A549 (cell line): ENCODE results near the gene ARHGAP26. TPM values are rescaled to one million over a fixed set of nuclear protein-coding genes. Genes with fewer than 3 reads are reported as not detected.

ENCODE experiments used
- ATAC-seq, 2 experiments: fragments of 200-7000 bp in 1 of 2; fragments of >200 bp in 1 of 2; cut with Nextera tagmentation in 1 of 2; cut with Tn5 transposase in 1 of 2; 3 replicates each; pipeline versions ENCODE4 v1.8.0 to v1.9.1; 2018 to 2020; ENCODE audit warnings: mild to moderate bottlenecking in 1 of 2, moderate library complexity in 1 of 2
- CTCF ChIA-PET: fragments of 300-600 bp; sonication (Branson Sonifier 250); formaldehyde crosslinking; extraction: SDS; loops from one replicate; lab custom pipeline; 2021; ENCODE audit warnings: antibody characterized with exemption, inconsistent platforms; lab: Yijun Ruan, JAX
- POLR2A ChIA-PET: fragments of 350-600 bp; formaldehyde crosslinking; extraction: SDS; loops from one replicate; lab custom pipeline; 2021; ENCODE audit warnings: antibody characterized with exemption, inconsistent platforms; lab: Yijun Ruan, JAX
- DNase-seq, 2 experiments: peaks; one replicate each; pipeline versions ENCODE4 v3.0.0 to v3.0.0-alpha.2; 2011 to 2016; ENCODE audit warnings: low read depth in 1 of 2, low spot score in 1 of 2
- FAIRE-seq: peaks from 2 replicates; lab custom pipeline; 2011; peaks lifted over from hg19 to GRCh38; lab: Jason Lieb, UNC
- H3K27ac ChIP-seq, 2 experiments: fragments of >200 bp; sonication (Bioruptor Twin); formaldehyde crosslinking; 3 replicates each; pipeline ENCODE4 v1.5.1; 2016 to 2017
- H3K4me1 ChIP-seq: fragments of >200 bp; sonication (Bioruptor Twin); formaldehyde crosslinking; 3 replicates; pipeline ENCODE4 v1.6.1; 2016
- H3K4me2 ChIP-seq: fragments of >200 bp; sonication (Bioruptor Twin); formaldehyde crosslinking; 3 replicates; pipeline ENCODE4 v1.6.1; 2016
- H3K4me3 ChIP-seq: fragments of >200 bp; sonication (Bioruptor Twin); formaldehyde crosslinking; 3 replicates; pipeline ENCODE4 v1.5.1; 2016
- H3K9me3 ChIP-seq: fragments of >200 bp; sonication (Bioruptor Twin); formaldehyde crosslinking; 3 replicates; pipeline ENCODE4 v1.6.1; 2016
- ATOH8 ChIP-seq: fragments of 250-450 bp; sonication (Bioruptor Pico); IDR thresholded peaks from 2 replicates; pipeline ENCODE4 v1.5.0; 2020; ENCODE audit warnings: low read depth, mild to moderate bottlenecking, moderate library complexity
- CBX2 ChIP-seq: fragments of 200-600 bp; sonication (generic); IDR thresholded peaks from 2 replicates; pipeline ENCODE4 v1.6.1; 2016; ENCODE audit warnings: low read depth, mild to moderate bottlenecking, borderline replicate concordance
- CTCF ChIP-seq: fragments of >200 bp; sonication (Bioruptor Twin); formaldehyde crosslinking; IDR thresholded peaks from 3 replicates; pipeline ENCODE4 v1.5.1; 2016
- EHF ChIP-seq: fragments of 250-450 bp; sonication (Bioruptor Pico); IDR thresholded peaks from 2 replicates; pipeline ENCODE4 v1.5.0; 2020; ENCODE audit warnings: mild to moderate bottlenecking
- EHMT2 ChIP-seq: fragments of 200-600 bp; sonication (generic); IDR thresholded peaks from 2 replicates; pipeline ENCODE4 v1.6.1; 2016; ENCODE audit warnings: antibody characterized with exemption, low read depth, mild to moderate bottlenecking, moderate library complexity
- ELK1 ChIP-seq: fragments of 150-350 bp; IDR thresholded peaks from 2 replicates; pipeline ENCODE4 v1.6.1; 2014; ENCODE audit warnings: low read depth, mild to moderate bottlenecking, low read length
- EP300 ChIP-seq, 2 experiments: fragments of >200 bp; sonication (Bioruptor Twin); formaldehyde crosslinking; IDR thresholded peaks; 2 replicates in 1 of 2; 3 replicates in 1 of 2; pipeline ENCODE4 v1.6.1; 2016 to 2017
- FOSB ChIP-seq: fragments of 250-450 bp; sonication (Bioruptor Pico); IDR thresholded peaks from 2 replicates; pipeline ENCODE4 v1.5.0; 2020; ENCODE audit warnings: mild to moderate bottlenecking, moderate library complexity
- FOSL2 ChIP-seq, 2 experiments: fragments of 450-650 bp in 1 of 2; fragments of >200 bp in 1 of 2; sonication (Bioruptor Twin) in 1 of 2; formaldehyde crosslinking; IDR thresholded peaks; 2 replicates each; pipeline versions ENCODE4 v1.5.0 to v1.6.1; 2016 to 2020; ENCODE audit warnings: mild to moderate bottlenecking in 1 of 2, moderate library complexity in 1 of 2
- FOXS1 ChIP-seq: fragments of 250-450 bp; sonication (Bioruptor Pico); IDR thresholded peaks from 2 replicates; pipeline ENCODE4 v1.5.0; 2020; ENCODE audit warnings: mild to moderate bottlenecking, moderate library complexity
- HDAC2 ChIP-seq: fragments of 200-600 bp; sonication (generic); IDR thresholded peaks from 2 replicates; pipeline ENCODE4 v1.6.1; 2016
- HOXB13 ChIP-seq: fragments of 250-450 bp; sonication (Bioruptor Pico); IDR thresholded peaks from 2 replicates; pipeline ENCODE4 v1.5.0; 2020; ENCODE audit warnings: low read depth, mild to moderate bottlenecking, moderate library complexity
- JUNB ChIP-seq: fragments of >200 bp; sonication (Bioruptor Twin); formaldehyde crosslinking; IDR thresholded peaks from 2 replicates; pipeline ENCODE4 v1.6.1; 2016
- KDM5A ChIP-seq: fragments of 200-600 bp; sonication (generic); IDR thresholded peaks from 2 replicates; pipeline ENCODE4 v1.6.1; 2016; ENCODE audit warnings: antibody characterized with exemption, mild to moderate bottlenecking
- MAFK ChIP-seq: fragments of 450-650 bp; IDR thresholded peaks from 2 replicates; pipeline ENCODE4 v1.6.1; 2014; ENCODE audit not compliant: partially characterized antibody
- MAZ ChIP-seq: fragments of 150-350 bp; IDR thresholded peaks from 2 replicates; pipeline ENCODE4 v1.6.1; 2014; ENCODE audit warnings: antibody characterized with exemption, low read depth, low read length, borderline replicate concordance
- NFE2L2 ChIP-seq: fragments of 150-350 bp; conservative IDR thresholded peaks from 2 replicates; pipeline ENCODE4 v1.6.1; 2014; ENCODE audit warnings: low read length
- PBX3 ChIP-seq: IDR thresholded peaks from 2 replicates; pipeline ENCODE4 v1.6.1; 2012
- PHF8 ChIP-seq: fragments of 200-600 bp; sonication (generic); IDR thresholded peaks from 2 replicates; pipeline ENCODE4 v1.6.1; 2016; ENCODE audit warnings: low read depth, mild to moderate bottlenecking, antibody characterized with exemption, moderate library complexity, borderline replicate concordance
- RFX5 ChIP-seq: fragments of 450-650 bp; IDR thresholded peaks from 2 replicates; pipeline ENCODE4 v1.7.1; 2014; ENCODE audit warnings: antibody characterized with exemption, mild to moderate bottlenecking, moderate library complexity
- SMC3 ChIP-seq: fragments of >200 bp; sonication (Bioruptor Twin); formaldehyde crosslinking; IDR thresholded peaks from 3 replicates; pipeline ENCODE4 v1.6.1; 2018; ENCODE audit warnings: inconsistent platforms
- ZFP36 ChIP-seq: fragments of 450-650 bp; IDR thresholded peaks from 2 replicates; pipeline ENCODE4 v1.6.1; 2014; ENCODE audit warnings: borderline replicate concordance; ENCODE audit not compliant: partially characterized antibody
- WGBS: methylation state at CpG from one replicate; pipeline ENCODE4 v1.1.6; 2017; ENCODE audit errors: missing lambda C conversion rate; 5-methylcytosine and 5-hydroxymethylcytosine counted together
- polyA plus RNA-seq, 4 experiments: library from polyadenylated mRNA; depleted of rRNA in 3 of 4; stranded (reverse); fragments of >200 nt; fragmentation: RNase III in 1 of 4; extraction: RNeasy Plus Mini Kit Qiagen cat#74134 plus additional on column Dnase treatment in 1 of 4; gene quantifications; 2 replicates in 3 of 4; 3 replicates in 1 of 4; pipeline ENCODE4 v1.2.3, GENCODE V29; 2011 to 2017

Gene ARHGAP26
- polyA plus RNA-seq, 2 of the 4 experiments (the other 2 are of a cell fraction), result 6.6 to 19.1 TPM

- no peak for ATAC-seq
- Histone ChIP-seq H3K4me3 (no peak overlapping the region), H3K27ac (0 out of 6 replicates have a peak overlapping the region, but pooled peaks of 1 of the 2 experiments have one; percentile 1), H3K4me2 (no peak overlapping the region), H3K9me3 (no peaks in the 10 kb centered on the region), H3K4me1 (peaks cover 37% of the 10 kb centered on the region)
- WGBS, result 88% methylated on average over 3 of the region's 3 CpGs
- no peak for DNase-seq
- ChIA-PET CTCF (no interaction called here), POLR2A (no interaction called here)
- no peak for TF ChIP-seq MAZ
- no peak for TF ChIP-seq FOSB (CRISPR knock-in tag)
- no peak for TF ChIP-seq FOXS1 (CRISPR knock-in tag)
- no peak for TF ChIP-seq EHF (CRISPR knock-in tag)
- TF ChIP-seq EHMT2, result no peak
- no peak for TF ChIP-seq ELK1
- TF ChIP-seq CTCF, result no peak
- TF ChIP-seq MAFK, result no peak
- FAIRE-seq, result no peak
These were observed 405.9 kb downstream of the ARHGAP26 start for GRCh38 chr5:143176048-143176447.

GRCh38 chr5:143177263-143177983, 407.2 kb downstream of the ARHGAP26 start:
- TF ChIP-seq JUNB, result peak; percentile 51; the same call in 1 of the 2 replicates
- TF ChIP-seq MAFK, result no peak
- peak; percentile 62; the same call in 1 of the 2 replicates for TF ChIP-seq RFX5
- no peak for TF ChIP-seq ELK1
- TF ChIP-seq EP300 (IDR thresholded peaks at IDR 0.05), result peak in 1 of 2 experiments; percentile 35; a peak in 1 of 5 replicates
- TF ChIP-seq FOSL2 (IDR thresholded peaks at IDR 0.05), result 0 out of 2 replicates have a peak, but pooled peaks have one; percentile 26
- peak; percentile 74 for TF ChIP-seq FOSL2 (CRISPR knock-in tag; IDR thresholded peaks at IDR 0.05)
- TF ChIP-seq HDAC2, result no peak
- FAIRE-seq (no peak), ATAC-seq (peak; percentile 90 to 92), DNase-seq (peak; percentile 23 to 76)
- POLR2A ChIA-PET, result interaction anchor here (0.6 to 1.2 kb wide), 3 partner anchors 9 to 104 kb away, joined by 3 to 5 read pairs (median 3); no protein-coding TSS in a partner anchor
- WGBS, result 65% methylated on average over 9 of the region's 9 CpGs
- H3K4me1 ChIP-seq, result peaks cover 39% of the 10 kb centered on the region
- peak overlapping the region; percentile 46 to 59; a peak in 3 of 6 replicates for H3K27ac ChIP-seq
- H3K4me3 ChIP-seq, result no peak overlapping the region
- CTCF ChIA-PET, result interaction anchor here (0.6 to 2.0 kb wide), 6 partner anchors 8 to 174 kb away, joined by 3 to 8 read pairs (median 4); no protein-coding TSS in a partner anchor
- H3K9me3 ChIP-seq, result no peaks in the 10 kb centered on the region
- H3K4me2 ChIP-seq, result peak overlapping the region; percentile 31

GRCh38 chr5:143179126-143179740, 409.1 kb downstream of the ARHGAP26 start:
- CTCF ChIA-PET, result interaction anchor here (0.6 to 1.5 kb wide), 3 partner anchors 16 to 224 kb away, joined by 3 read pairs; no protein-coding TSS in a partner anchor
- H3K27ac ChIP-seq, result peak overlapping the region in 1 of 2 experiments; percentile 22; a peak in 2 of 6 replicates
- no peak for FAIRE-seq
- ATAC-seq, result no peak
- H3K4me2 ChIP-seq, result no peak overlapping the region
- TF ChIP-seq KDM5A, result no peak
- no peak for TF ChIP-seq NFE2L2
- TF ChIP-seq ATOH8 (CRISPR knock-in tag), result no peak
- no peak for TF ChIP-seq SMC3
- TF ChIP-seq PBX3, result no peak
- no peak for TF ChIP-seq ZFP36
- TF ChIP-seq HOXB13 (CRISPR knock-in tag), result no peak
- no peak for TF ChIP-seq RFX5
- TF ChIP-seq PHF8, result no peak
- no peak for TF ChIP-seq FOXS1 (CRISPR knock-in tag)
- no peak for TF ChIP-seq CBX2
- TF ChIP-seq, all 56 proteins: peak for 0
- H3K4me1 ChIP-seq, result peaks cover 48% of the 10 kb centered on the region
- 96% methylated on average over 6 of the region's 6 CpGs for WGBS
- H3K4me3 ChIP-seq, result no peak overlapping the region
- H3K9me3 ChIP-seq, result no peaks in the 10 kb centered on the region
- DNase-seq, result no peak
- POLR2A ChIA-PET, result no interaction called here
